Measurements from ENCODE around the gene OR10G6. TPM values are rescaled to one million over a fixed set of nuclear protein-coding genes. Genes with fewer than 3 reads are reported as not detected.
"Not testable (repeated sequence)": the region's sequence is repeated elsewhere in the genome, so short reads cannot be mapped to it uniquely, and the experiment has no call there.

Gene OR10G6
- total RNA-seq (2014; rRNA removed; shearing (Covaris generic)), result not detected in 2 replicates

- DNase-seq (ENCODE audit: low read depth), result no peak
These were observed at the start of gene OR10G6 for GRCh38 chr11:123995119-123995518. Gene OR10G6 (minus strand): TSS chr11:123995161. CDS start chr11:123995161, 0 bp downstream.

GRCh38 chr11:124043420-124043819, 48.5 kb upstream of the OR10G6 start:
- DNase-seq (ENCODE audit: low read depth), result no peak

GRCh38 chr11:124041254-124041653, 46.3 kb upstream of the OR10G6 start, which contains the start of gene OR10G7:
Gene OR10G7 (minus strand): TSS chr11:124041325. CDS start chr11:124039001, 2,324 bp downstream.
- peak; percentile 25 for DNase-seq (ENCODE audit: low read depth)

GRCh38 chr11:124039557-124039956, 44.6 kb upstream of the OR10G6 start:
- DNase-seq (ENCODE audit: low read depth), result no peak

- DNase-seq (ENCODE audit: low read depth), result no peak
These were observed 41.7 kb upstream of the OR10G6 start for GRCh38 chr11:124036666-124037065.

- no peak for DNase-seq (ENCODE audit: low read depth)
These were observed 31.5 kb upstream of the OR10G6 start, which contains the start of gene OR10G8 for GRCh38 chr11:124026498-124026897. Gene OR10G8 (plus strand): TSS chr11:124026798. CDS start chr11:124029623, 2,825 bp downstream.

- not testable (repeated sequence) for DNase-seq (ENCODE audit: low read depth)
These were observed 20.9 kb upstream of the OR10G6 start for GRCh38 chr11:124015837-124016236.

- DNase-seq (ENCODE audit: low read depth), result no peak
These were observed 17.7 kb upstream of the OR10G6 start, which contains the start of gene OR10G4 for GRCh38 chr11:124012697-124013096. Gene OR10G4 (plus strand): TSS chr11:124012997. CDS start chr11:124015575, 2,578 bp downstream.

GRCh38 chr11:123979311-123979710, 15.7 kb downstream of the OR10G6 start:
- no peak for DNase-seq (ENCODE audit: low read depth)

GRCh38 chr11:123977731-123978347, 17.1 kb downstream of the OR10G6 start, which contains the start of gene OR10S1:
Gene OR10S1 (minus strand): TSS chr11:123977781. CDS start chr11:123977664, 117 bp downstream.
- no peak for DNase-seq (ENCODE audit: low read depth)

- no peak for DNase-seq (ENCODE audit: low read depth)
These were observed 18.0 kb downstream of the OR10G6 start for GRCh38 chr11:123976770-123977560.

GRCh38 chr11:123973816-123974215, 21.1 kb downstream of the OR10G6 start:
- peak; percentile 82 for DNase-seq (ENCODE audit: low read depth)

- no peak for DNase-seq (ENCODE audit: low read depth)
These were observed 38.2 kb downstream of the OR10G6 start for GRCh38 chr11:123956752-123957151.

- no peak for DNase-seq (ENCODE audit: low read depth)
These were observed 49.8 kb downstream of the OR10G6 start for GRCh38 chr11:123945132-123945531.

Other genes with a start within 250 kb of the OR10G6 start
- not detected in 2 replicates for gene OR6X1, start 240.6 kb downstream of the OR10G6 start, total RNA-seq (2014; rRNA removed; shearing (Covaris generic))
- not detected in 2 replicates for gene OR6M1, start 188.8 kb downstream of the OR10G6 start, total RNA-seq (2014; rRNA removed; shearing (Covaris generic))
- not detected in 2 replicates for gene TMEM225, start 109.5 kb downstream of the OR10G6 start, total RNA-seq (2014; rRNA removed; shearing (Covaris generic))
- not detected in 2 replicates for gene OR8D4, start 93.0 kb downstream of the OR10G6 start, total RNA-seq (2014; rRNA removed; shearing (Covaris generic))
- not detected in 2 replicates for gene OR4D5, start 55.5 kb downstream of the OR10G6 start, total RNA-seq (2014; rRNA removed; shearing (Covaris generic))
- not detected in 2 replicates for gene OR6T1, start 51.3 kb downstream of the OR10G6 start, total RNA-seq (2014; rRNA removed; shearing (Covaris generic))
- gene OR10S1, start 17.4 kb downstream of the OR10G6 start, total RNA-seq (2014; rRNA removed; shearing (Covaris generic)), result not detected in 2 replicates
- gene OR10G4, start 17.8 kb upstream of the OR10G6 start, total RNA-seq (2014; rRNA removed; shearing (Covaris generic)), result not detected in 2 replicates
- not detected in 2 replicates for gene OR10G9, start 27.9 kb upstream of the OR10G6 start, total RNA-seq (2014; rRNA removed; shearing (Covaris generic))
- not detected in 2 replicates for gene OR10G8, start 31.6 kb upstream of the OR10G6 start, total RNA-seq (2014; rRNA removed; shearing (Covaris generic))
- gene OR10G7, start 46.2 kb upstream of the OR10G6 start, total RNA-seq (2014; rRNA removed; shearing (Covaris generic)), result not detected in 2 replicates
- gene VWA5A, start 120.3 kb upstream of the OR10G6 start, total RNA-seq (2014; rRNA removed; shearing (Covaris generic)), result 0.39 and 1.8 TPM in 2 replicates
- gene OR10D3, start 188.2 kb upstream of the OR10G6 start, total RNA-seq (2014; rRNA removed; shearing (Covaris generic)), result not detected in 2 replicates
- gene OR8G1, start 245.9 kb upstream of the OR10G6 start, total RNA-seq (2014; rRNA removed; shearing (Covaris generic)), result not detected in 2 replicates